Measurements from ENCODE around the gene TCEA3.

TCEA3 gene

GRCh38 chr1:23424293-23425192, at the start of gene TCEA3:
Gene TCEA3 (minus strand): TSS chr1:23424748. CDS start chr1:23424633, 115 bp downstream.
- Histone ChIP-seq H3K4me1 (ENCODE audit: control insufficient read depth in 1 of 2, insufficient read depth in 1 of 2, low read depth in 1 of 2, low read length in 1 of 2) (peaks cover 10 to 18% of the 10 kb centered on the region in 2 experiments), H3K36me3 (no peaks in the 10 kb centered on the region), H3K4me3 (ENCODE audit: low read depth in 1 of 2, low read length in 1 of 2) (no peak within 1 kb of the TSS), H3K27me3 (peaks cover 99% of the 10 kb centered on the region), H3K9me3 (no peaks in the 10 kb centered on the region), H3K27ac (no peak within 1 kb of the TSS)
- TF ChIP-seq CTCF (IDR thresholded peaks at IDR 0.05) = no peak

GRCh38 chr1:23473037-23473800, 48.7 kb upstream of the TCEA3 start:
- Histone ChIP-seq H3K4me3 (ENCODE audit: low read depth in 1 of 2, low read length in 1 of 2) (no peak overlapping the region), H3K27ac (no peak overlapping the region)
- no peak for TF ChIP-seq CTCF (IDR thresholded peaks at IDR 0.05)

GRCh38 chr1:23472351-23473036, 47.9 kb upstream of the TCEA3 start:
- Histone ChIP-seq H3K4me1 (ENCODE audit: control insufficient read depth in 1 of 2, insufficient read depth in 1 of 2, low read depth in 1 of 2, low read length in 1 of 2) (no peaks in the 10 kb centered on the region), H3K36me3 (no peaks in the 10 kb centered on the region), H3K9me3 (no peaks in the 10 kb centered on the region), H3K4me3 (ENCODE audit: low read depth in 1 of 2, low read length in 1 of 2) (no peak overlapping the region), H3K27me3 (peaks cover 55% of the 10 kb centered on the region), H3K27ac (no peak overlapping the region)
- no peak for TF ChIP-seq CTCF (IDR thresholded peaks at IDR 0.05)

More at GRCh38 chr1:23473037-23473800, 48.7 kb upstream of the TCEA3 start:
- H3K36me3 ChIP-seq = no peaks in the 10 kb centered on the region
- no peaks in the 10 kb centered on the region for H3K4me1 ChIP-seq (ENCODE audit: control insufficient read depth in 1 of 2, insufficient read depth in 1 of 2, low read depth in 1 of 2, low read length in 1 of 2)
- no peaks in the 10 kb centered on the region for H3K9me3 ChIP-seq
- H3K27me3 ChIP-seq = peaks cover 61% of the 10 kb centered on the region

- peaks cover 54% of the 10 kb centered on the region for H3K27me3 ChIP-seq
- H3K4me1 ChIP-seq (ENCODE audit: control insufficient read depth in 1 of 2, insufficient read depth in 1 of 2, low read depth in 1 of 2, low read length in 1 of 2) = no peaks in the 10 kb centered on the region
- TF ChIP-seq CTCF (IDR thresholded peaks at IDR 0.05) = no peak
- H3K9me3 ChIP-seq = no peaks in the 10 kb centered on the region
- H3K27ac ChIP-seq = no peak overlapping the region
- no peak overlapping the region for H3K4me3 ChIP-seq (ENCODE audit: low read depth in 1 of 2, low read length in 1 of 2)
- H3K36me3 ChIP-seq = no peaks in the 10 kb centered on the region
Measured at GRCh38 chr1:23471473-23472075, 47.0 kb upstream of the TCEA3 start.

All from neutrophil (primary cell).